Stimulated activated naive CD4-positive, alpha-beta T cell treated with Interleukin-2 at 50 U/mL for 16 hours (primary cell): ENCODE data around the gene PCGF3.
"Not testable (repeated sequence)": the region's sequence is repeated elsewhere in the genome, so short reads cannot be mapped to it uniquely, and the experiment has no call there.

Experiments used
- DNase-seq: peaks from one replicate; lab custom pipeline; 2025; lab: John Stamatoyannopoulos, UW

Gene PCGF3

DNA sequence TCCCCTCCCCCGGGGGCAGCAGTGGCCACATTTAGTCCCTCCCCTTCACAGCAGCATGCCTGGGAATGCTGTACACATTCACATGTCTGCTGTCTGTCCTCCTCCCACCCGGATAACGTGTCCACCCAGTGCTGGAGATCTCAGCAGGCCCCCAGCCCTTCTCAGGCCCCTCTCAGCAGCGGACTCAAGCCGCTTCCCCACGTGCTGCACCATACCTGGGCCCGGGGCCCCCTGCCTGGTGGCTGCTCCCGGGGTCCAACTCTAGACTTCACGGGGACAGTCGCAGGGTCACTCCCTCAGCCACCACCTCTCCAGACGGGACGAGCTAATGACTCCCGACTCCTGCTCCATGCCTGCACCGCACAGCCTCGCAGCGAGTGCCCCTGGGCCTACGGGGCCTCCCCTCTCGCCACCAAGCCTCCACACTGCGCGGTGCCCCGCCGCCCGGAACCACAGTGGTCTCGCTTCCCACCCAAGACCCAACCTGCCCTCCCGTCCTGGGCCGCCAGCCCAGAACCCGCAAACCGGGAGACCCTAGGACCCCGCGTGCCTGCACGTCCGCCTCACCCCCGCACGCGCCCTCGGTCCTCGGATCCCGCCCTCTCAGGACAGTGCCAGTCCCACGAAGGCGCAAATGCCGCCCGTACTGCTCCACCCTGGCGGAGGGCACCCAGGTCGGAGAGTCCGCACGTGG, 1.3 kb upstream of the PCGF3 start:
- DNase-seq = no peak

DNA sequence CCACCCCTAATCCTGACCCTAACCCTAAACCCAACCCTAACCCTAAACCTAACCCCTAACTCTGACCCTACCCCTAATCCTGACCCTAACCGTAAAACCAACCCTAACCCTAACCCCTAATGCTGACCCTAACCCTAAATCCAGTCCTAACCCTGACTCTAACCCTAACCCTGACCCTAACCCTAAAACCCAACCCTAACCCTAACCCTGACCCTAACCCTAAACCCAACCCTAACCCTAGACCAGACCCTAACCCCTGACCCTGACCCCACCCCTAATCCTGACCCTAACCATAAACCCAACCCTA, 708 bp upstream of the PCGF3 start:
- DNase-seq = no peak

DNA sequence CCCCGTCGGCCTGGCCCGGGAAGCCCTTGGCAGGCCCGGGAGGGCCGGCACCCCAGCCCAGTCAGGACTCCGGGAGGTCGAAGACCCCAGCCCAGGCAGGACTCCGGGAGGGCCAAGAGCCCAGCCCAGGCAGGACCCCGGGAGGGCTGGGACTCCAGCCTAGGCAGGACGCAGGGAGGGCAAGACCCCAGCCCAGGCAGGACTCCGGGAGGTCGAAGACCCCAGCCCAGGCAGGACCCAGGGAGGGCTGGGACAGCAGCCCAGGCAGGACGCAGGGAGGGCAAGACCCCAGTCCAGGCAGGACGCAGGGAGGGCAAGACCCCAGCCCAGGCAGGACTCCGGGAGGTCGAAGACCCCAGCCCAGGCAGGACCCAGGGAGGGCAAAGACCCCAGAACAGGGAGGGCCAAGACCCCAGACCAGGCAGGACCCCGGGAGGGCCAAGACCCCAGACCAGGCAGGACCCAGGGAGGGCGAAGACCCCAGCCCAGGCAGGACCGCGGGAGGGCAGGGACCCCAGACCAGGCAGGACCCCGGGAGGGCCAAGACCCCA, 526 bp downstream of the PCGF3 start:
- not testable (repeated sequence) for DNase-seq

DNA sequence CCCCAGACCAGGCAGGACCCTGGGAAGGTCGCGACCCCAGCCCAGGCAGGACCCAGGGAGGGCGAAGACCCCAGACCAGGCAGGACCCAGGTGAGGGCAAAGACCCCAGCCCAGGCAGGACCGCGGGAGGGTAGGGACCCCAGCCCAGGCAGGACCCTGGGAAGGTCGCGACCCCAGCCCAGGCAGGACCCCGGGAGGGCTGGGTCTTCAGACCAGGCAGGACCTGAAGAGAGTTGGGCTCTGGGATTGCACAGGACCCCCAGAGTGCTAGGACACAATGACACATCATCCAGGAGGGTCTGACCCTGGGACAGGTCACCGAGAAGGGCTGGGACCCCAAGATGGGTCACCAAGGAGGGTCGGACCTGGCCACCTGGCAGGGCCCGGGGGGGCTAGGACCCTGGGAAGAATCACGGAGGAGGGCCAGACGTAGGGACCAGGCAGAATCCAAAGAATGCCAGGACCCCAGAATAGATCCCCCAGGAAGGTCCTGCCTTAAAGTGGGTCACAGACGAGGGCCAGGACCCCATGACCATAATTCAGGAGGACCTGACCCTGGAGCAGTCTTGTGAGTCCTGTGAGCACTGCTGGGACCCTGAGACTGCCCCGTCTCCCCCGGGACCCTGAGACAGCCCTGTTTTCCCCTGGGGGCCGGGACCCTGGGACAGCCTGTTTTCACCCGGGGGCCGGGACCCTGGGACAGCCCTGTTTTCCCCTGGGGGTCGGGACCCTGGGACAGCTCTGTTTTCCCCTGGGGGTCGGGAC, 1.4 kb downstream of the PCGF3 start:
- no peak for DNase-seq

DNA sequence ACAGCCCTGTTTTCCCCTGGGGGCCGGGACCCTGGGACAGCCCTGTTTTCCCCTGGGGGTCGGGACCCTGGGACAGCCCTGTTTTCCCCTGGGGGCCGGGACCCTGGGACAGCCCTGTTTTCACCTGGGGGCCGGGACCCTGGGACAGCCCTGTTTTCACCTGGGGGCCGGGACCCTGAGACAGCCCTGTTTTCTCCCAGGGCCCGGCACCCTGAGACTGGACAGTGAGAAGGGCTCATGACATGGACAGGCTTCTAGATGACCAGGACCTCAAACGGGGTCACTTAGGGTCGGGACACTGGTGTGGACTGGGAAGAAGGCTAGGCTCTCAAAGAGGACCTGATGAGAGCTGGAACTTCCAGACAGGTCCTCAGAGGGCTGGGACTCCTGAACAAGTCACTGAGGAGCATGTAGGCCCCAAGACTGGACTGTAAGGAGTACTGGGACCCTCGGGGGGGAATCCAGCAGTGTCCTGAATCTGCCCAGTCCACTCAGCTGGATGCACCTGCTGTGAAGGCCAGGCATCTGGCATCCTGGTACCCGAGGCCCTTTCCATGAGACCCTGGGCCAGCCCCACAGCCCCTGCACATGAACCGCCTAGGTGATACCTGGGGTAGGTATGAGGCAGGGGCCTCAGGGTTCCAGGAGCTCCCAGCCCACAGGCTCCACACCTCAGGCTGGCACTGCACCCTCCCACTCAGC, 2.4 kb downstream of the PCGF3 start:
- no peak for DNase-seq

DNA sequence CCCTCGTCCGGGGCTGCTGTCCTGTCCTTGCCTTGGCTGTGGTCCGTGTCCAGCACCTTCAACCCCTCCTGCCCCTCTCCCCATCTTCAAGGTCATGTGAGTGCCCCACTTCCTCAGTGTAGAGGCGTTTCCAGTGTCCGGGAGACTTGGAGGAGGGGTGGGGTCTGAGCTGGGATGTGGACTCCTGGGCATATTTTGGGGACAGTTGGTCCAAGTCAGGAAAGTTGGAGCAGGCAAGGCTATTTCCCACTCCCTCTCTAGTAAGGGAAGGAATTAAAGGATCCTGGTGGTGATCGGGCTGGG, 3.0 kb downstream of the PCGF3 start:
- DNase-seq = no peak

DNA sequence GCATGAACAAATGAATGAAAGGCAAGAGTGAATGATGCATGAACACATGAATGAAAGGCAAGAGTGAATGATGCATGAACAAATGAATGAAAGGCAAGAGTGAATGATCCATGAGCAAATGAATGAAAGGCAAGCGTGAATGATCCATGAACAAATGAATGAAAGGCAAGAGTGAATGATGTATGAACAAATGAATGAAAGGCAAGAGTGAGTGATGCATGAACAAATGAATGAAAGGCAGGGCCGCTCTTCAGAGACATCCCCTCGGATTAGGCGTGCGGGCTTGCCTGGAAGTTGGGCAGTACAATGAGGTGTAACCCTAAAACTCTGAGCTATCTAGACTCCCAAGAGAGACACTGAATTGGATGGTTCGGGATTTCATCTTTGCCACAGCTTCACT, 3.7 kb downstream of the PCGF3 start:
- DNase-seq = no peak

DNA sequence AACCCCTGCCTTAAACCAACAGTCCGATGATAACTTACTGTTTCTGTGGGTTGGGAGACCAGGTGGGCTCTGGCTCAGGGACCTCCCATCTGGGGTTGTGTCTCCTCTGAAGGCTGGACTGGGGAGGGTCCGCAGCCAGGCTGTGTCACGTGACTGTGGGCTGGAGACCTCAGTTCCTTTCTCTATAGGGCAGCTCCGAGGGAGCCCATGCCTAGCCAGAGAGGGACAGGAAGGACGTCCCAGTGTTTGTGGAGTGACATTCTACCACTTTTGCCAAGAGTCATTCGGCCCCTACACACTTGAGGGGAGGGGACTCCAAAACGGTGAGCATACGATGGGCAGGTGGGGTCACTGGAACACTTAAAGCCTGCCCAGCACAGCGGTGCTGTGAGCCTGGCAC, 4.5 kb downstream of the PCGF3 start:
- no peak for DNase-seq

DNA sequence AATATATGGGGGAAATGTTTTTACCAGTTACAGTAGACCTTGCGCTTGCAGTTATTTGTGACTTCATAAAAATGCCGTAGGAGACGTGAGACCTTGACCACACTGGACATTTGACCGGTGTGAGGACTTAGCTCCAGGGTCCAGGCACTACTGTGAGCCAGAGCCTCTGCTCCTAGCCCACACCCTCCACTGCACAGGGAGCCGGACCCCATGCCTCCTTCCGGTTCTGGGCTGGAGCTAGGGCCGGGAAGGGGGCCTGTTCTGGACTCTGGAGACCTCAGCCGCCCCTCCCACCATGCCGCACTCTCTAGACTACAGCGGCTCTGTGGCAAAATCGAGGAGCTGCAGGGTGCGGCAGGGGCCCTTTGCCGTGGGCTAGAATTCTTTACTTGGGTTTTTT, 5.3 kb downstream of the PCGF3 start:
- no peak for DNase-seq

DNA sequence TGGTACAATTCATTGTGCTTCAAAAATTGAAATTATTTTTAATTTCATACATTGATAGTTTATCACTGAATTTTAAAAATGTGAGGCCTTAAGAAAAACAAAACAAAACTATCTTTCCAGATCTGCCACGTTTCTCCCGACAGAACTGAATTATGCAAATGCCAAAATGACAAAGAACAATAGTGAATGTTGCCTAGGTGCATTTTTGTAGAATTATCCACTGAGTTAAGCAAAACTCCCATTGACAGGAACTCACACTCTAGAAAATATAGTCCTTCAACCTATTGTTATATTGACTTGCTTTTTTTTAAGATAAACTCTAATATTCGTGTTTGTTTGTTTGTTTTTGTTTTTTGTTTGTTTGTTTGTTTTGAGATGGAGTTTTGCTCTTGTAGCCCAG, 6.5 kb downstream of the PCGF3 start:
- DNase-seq = no peak

DNA sequence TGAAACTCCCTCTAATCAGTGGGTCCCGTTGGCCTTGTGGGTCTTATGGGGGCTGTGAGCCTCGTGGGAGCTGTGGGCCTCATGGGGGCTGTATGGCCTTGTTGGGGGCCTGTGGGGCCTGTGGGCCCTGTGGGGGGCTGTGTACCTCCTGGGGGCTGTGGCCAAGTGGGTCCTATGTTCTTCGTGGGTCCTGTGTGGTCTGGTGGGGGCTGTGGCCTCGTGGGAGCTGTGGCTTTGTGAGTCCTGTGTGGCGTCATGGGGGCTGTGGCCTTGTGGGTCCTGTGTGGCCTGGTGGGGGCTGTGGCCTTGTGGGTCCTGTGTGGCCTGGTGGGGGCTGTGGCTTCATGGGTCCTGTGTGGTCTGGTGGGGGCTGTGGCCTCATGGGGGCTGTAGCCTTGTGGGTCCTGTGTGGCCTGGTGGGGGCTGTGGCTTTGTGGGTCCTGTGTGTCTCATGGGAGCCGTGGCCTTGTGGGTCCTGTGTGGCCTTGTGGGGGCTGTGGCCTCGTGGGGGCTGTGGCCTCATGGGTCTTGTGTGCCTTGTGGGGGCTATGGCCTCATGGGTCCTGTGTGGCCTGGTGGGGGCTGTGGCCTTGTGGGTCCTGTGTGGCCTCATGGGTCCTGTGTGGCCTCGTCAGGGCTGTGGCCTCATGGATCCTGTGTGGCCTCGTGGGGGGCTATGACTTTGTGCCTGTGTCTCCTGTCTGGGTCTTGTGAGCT, 7.4 kb downstream of the PCGF3 start:
- DNase-seq = no peak

DNA sequence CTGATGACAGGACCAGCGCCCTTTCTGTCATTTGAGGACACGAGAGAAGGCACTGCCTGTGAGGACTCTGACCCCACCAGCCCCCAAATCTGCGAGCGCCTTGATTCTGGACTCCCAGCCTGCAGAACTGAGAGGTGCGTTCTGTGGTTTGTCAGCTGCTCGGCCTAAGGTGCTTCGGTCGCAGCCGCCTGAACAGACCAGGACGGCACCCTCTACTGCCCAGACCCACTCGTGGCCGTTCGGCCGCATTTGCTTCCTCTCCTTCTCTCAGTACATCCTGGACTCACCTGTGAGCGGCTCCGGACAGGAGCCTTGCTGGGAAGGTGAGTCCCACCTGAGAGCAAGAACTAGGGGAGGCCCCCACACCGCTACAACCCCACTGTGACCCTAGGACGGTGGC, 8.5 kb downstream of the PCGF3 start:
- DNase-seq = no peak

DNA sequence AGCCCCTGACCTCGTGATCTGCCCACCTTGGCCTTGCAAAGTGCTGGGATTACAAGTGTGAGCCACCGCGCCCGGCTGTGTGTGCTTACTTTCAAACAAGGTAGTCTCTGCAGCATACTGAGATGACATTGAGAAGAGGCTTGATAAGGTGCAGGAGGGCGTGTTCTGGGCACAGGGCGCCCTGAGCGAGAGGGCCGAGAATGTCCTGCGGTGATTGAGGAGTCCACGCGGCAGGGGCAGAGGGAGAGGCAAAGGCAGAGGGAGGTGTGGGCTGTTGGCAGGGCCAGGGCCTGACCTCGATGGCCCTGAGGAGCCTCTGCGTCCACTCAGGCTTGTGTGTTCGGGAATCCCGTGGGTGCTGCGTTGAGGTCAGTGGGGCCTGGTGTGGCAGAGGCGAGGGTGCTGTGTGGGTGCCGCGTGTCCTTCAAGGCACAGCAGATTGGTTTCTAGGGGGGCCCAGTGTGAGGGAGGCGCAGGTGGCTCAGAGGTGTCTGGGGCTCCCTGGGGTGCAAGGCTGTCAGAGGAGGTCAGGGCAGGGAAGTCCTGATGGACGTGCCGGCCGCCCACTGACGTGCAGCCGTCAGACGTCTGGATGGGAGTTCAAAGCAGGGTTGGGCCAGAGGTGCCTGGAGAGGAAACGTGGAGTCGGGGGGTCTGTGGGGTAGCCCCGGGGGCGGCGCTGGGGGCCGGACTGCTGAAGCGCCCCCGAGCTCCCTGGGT, 12.1 kb downstream of the PCGF3 start:
- DNase-seq = no peak

DNA sequence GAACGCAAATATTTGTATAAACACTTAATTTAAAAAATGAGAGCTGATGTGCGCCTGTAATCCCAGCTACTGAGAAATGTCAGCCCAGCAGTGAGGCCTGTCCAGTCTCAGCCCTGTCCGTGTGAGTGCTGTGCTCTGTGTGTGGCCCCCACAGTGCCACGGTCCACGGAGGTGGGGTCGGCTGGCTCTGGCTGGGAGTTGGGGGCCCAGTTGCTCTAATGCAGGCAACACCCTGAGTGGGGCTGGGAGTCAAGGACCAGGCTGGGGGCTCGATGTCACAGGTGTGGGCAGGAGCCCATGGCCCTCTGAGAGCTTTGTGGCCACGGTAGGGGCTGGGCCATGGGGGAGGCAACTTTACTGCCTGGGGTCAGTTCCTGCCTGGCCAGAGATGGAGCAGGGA, 12.8 kb downstream of the PCGF3 start:
- no peak for DNase-seq

DNA sequence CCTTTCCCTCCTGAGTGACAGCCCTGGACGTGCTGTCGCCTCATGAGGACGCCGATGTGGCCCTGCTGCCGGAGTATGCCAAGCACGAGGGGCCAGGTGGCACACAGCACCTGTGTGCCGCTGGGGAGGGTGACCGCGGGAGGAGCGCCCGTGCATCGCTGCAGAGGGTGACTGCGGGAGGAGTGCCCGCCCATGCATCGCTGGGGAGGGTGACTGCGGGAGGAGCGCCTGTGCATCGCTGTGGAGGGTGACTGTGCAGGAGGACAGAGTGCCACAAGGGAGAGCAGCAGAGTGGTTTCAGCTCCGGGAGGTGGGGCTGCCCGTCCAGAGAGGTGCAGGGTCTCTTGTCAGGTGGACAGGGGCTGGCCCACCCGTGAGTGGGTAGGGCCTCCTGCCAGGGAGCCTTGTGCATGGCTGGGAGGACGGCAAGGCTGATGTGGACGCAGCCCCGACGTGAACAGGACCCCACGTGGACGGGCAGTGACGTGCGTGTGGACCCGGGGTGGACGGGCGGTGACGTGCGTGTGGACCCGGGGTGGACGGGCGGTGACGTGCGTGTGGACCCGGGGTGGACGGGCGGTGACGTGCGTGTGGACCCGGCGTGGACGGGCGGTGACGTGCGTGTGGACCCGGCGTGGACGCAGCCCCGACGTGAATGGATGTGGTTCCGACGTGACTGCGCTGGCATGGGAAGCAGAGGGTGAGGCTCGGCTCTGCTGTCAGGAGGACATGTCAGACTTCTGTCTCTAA, 14.7 kb downstream of the PCGF3 start:
- DNase-seq = no peak

DNA sequence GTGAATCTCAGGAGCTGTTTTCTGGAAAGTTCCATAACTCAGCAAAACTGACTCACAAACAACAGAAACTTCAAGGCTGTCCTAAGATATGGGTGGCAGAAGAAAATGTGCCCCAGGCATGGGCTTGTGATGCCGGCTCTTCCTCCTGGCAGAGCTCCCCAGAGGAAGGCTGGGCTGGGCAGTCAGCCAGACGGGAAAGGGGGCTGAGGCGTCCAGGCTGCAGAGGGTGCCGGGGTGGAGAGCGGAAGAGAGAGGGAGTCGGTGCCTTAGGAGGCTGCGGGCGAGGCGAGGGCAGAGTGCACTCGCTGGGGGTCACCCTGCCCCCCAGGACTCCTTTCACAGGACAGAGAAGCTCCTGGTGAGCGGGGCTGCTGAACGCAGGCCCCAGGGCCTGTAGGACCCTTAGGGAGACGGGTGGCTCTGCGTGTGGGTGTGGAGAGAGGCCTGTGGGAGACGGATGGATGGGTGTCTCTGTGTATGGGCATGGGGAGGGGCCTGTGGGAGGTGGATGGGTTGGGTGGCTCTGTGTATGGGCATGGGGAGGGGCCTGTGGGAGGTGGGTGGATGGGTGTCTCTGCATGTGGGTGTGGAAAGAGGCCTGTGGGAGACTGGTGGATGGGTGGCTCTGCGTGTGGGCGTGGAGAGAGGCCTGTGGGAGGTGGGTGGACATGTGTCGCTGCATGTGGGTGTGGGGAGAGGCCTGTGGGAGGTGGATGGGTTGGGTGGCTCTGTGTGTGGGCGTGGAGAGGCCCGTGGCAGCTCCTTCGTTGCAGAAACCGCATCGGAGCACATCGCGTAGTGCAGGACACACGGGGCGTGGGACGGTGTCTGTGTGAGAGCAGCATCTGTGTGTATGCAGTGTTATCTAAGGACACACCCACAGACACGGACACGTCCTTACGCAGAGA, 15.9 kb downstream of the PCGF3 start:
- DNase-seq = no peak

DNA sequence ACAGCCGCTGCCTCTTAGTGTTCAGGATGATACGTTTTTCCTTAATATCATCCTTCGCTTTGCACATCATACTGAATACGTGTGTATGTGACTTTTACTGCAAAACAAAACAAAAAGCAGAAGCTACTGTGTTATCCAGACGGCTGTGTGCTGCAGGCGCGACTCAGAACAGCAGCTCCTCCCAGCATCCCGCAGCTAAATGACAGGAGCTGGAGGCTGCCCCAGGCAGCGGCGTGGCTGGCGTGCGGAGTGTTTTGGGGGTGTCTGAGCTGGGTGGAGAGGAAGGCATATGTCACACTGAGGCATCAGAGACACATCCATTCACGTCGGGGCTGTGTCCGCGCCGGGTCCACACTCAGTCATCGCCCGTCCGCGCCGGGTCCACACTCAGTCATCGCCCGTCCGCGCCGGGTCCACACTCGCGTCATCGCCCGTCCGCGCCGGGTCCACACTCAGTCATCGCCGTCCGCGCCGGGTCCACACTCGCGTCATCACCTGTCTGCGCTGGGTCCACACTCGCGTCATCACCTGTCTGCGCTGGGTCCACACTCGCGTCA, 16.6 kb downstream of the PCGF3 start:
- no peak for DNase-seq

DNA sequence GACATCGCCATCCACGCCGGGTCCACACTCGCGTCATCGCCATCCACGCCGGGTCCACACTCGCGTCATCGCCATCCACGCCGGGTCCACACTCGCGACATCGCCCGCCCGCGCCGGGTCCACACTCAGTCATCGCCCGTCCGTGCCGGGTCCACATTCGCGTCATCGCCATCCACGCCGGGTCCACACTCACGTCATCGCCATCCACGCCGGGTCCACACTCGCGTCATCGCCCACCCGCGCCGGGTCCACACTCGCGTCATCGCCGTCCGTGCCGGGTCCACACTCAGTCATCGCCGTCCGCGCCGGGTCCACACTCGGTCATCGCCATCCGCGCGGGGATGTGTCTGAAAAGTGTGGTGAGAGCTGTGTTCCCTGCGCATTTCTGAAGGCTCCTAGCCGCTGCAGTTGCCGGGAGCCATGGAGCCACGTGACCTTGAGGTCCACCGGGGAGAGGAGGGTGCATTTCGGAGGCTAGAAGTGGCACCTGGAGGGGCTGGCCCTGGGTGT, 17.3 kb downstream of the PCGF3 start:
- DNase-seq = no peak

DNA sequence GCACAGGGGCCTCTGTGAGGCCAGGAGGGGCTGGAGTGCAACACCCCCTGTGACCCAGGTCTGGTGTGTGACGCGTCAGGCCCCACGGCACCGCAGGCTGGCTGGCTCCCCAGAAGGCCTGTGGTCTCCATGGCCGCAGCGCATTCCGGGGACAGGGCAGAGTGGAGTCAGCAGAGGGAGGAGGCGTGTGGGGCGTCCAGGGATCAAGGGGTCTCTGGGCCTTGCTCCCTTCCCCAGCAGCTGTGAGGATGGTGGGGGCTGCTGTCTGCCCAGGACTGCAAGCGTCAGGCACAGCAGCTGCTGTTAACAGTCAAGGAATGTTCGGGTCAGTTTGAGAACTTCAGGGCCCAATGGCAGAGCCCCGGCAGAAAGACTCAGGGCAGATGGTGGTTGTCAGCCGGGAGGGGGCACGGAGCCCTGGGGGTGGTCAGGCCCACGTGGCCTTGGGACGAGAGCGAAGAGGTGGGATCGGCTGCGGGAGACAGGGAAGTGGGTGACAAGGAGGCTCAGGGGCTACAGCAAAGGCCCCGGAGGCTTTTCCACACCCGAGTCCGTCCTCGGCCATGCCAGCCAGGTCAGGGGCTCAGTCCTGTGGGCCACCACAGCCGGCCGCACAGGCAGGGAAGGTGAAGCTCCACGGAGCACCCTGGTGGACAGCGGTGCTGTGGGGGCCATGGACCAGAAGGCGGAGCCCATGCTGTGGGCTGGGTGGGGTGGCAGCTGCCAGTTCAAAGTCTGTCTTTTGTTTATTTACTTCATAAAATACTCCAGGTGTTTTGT, 18.3 kb downstream of the PCGF3 start:
- DNase-seq = no peak
